Measurements from ENCODE around the gene FBXO10. TPM values are rescaled to one million over a fixed set of nuclear protein-coding genes. Genes with fewer than 3 reads are reported as not detected.

Gene FBXO10
- polyA plus RNA-seq, 1 donor from 2014 or later: 15.1 TPM

DNA sequence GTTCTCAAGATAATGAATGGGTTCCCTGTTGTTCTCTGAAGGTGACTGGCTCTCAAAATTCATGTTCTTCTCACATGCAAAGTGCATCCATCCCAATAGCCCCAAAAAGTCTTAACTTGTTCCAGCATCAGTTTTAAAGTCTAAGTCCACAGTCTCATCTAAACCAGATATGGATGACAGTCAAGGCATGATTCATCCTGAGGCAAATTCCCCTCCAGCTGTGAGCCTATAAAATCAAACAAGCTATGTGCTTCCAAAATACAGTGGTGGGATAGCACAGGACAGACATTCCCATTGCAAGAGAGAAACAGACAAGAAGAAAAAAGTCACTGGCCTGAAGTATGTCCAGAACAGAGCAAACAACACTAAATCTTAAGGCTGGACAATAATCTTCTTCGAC, 25.4 kb downstream of the FBXO10 start:
- H3K4me1 Mint-ChIP-seq: peaks cover 24 to 37% (median 25%) of the 10 kb centered on the region in 3 donors
- no peak overlapping the region for H3K4me3 Mint-ChIP-seq
- H3K27ac Mint-ChIP-seq: no peak overlapping the region
- no peaks in the 10 kb centered on the region for H3K9me3 Mint-ChIP-seq
- H3K27me3 Mint-ChIP-seq: no peaks in the 10 kb centered on the region
- H3K36me3 Mint-ChIP-seq: peaks cover 14% of the 10 kb centered on the region

DNA sequence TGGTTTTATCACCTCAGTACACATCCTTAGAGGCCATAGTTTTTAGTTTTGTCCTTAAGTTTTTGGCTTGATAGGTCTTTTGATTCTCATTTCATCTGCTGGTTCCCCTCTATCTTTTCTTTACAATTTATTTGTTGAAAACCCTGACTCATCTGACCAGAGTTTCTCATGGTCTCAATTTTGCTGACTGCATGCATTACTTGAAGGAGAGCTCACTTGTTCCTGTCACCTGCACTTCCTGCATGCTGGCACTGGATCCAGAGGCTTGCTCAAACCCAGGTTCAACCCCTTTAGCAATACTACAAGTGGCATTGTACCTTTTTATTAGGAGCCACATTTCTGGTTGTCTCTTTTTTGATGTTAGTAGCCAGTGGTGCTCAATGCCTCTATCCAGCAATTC, 26.7 kb downstream of the FBXO10 start:
- Mint-ChIP-seq H3K9me3 (no peaks in the 10 kb centered on the region), H3K27ac (no peak overlapping the region), H3K4me1 (peaks cover 22 to 37% (median 25%) of the 10 kb centered on the region in 3 donors), H3K27me3 (no peaks in the 10 kb centered on the region), H3K4me3 (no peak overlapping the region), H3K36me3 (peaks cover 13% of the 10 kb centered on the region)

GRCh38 chr9:37547328-37547878, 28.8 kb downstream of the FBXO10 start:
- H3K27ac Mint-ChIP-seq: peak overlapping the region in 1 of 3 donors; percentile 92
- peaks cover 15 to 35% (median 27%) of the 10 kb centered on the region in 3 donors for H3K4me1 Mint-ChIP-seq
- H3K27me3 Mint-ChIP-seq: no peaks in the 10 kb centered on the region
- H3K36me3 Mint-ChIP-seq: peaks cover 6% of the 10 kb centered on the region
- H3K9me3 Mint-ChIP-seq: no peaks in the 10 kb centered on the region
- H3K4me3 Mint-ChIP-seq: peak overlapping the region in 1 of 4 donors; percentile 68

- H3K4me1 Mint-ChIP-seq: peaks cover 11 to 24% (median 16%) of the 10 kb centered on the region in 3 donors
- peaks cover 9% of the 10 kb centered on the region for H3K36me3 Mint-ChIP-seq
- H3K27me3 Mint-ChIP-seq: no peaks in the 10 kb centered on the region
- H3K4me3 Mint-ChIP-seq: no peak overlapping the region
- H3K27ac Mint-ChIP-seq: no peak overlapping the region
- H3K9me3 Mint-ChIP-seq: no peaks in the 10 kb centered on the region
These were observed 32.7 kb downstream of the FBXO10 start for GRCh38 chr9:37543468-37543867.

DNA sequence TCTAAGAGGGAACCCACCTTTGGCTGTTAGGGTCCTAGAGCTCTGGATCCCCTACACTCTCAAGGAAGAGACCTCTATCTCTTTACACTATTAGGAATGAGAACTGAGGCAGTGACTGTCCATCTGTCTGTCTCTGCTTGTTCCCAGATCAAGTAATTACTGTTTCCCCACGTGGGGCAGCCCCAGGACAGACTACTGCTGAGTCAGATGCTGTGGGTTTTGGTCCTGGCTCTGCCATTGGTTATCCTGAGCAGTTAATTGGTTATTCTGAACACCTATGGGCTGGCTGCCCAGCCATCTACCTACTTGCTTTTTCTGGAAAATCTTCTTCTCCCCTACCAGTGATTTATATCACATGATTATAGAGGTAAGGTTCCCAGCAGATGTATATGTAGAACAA, 33.3 kb downstream of the FBXO10 start:
- no peaks in the 10 kb centered on the region for H3K9me3 Mint-ChIP-seq
- H3K4me1 Mint-ChIP-seq: peaks cover 11 to 22% (median 14%) of the 10 kb centered on the region in 3 donors
- H3K4me3 Mint-ChIP-seq: no peak overlapping the region
- peaks cover 9% of the 10 kb centered on the region for H3K36me3 Mint-ChIP-seq
- peak overlapping the region in 1 of 3 donors; percentile 64 for H3K27ac Mint-ChIP-seq
- H3K27me3 Mint-ChIP-seq: no peaks in the 10 kb centered on the region

DNA sequence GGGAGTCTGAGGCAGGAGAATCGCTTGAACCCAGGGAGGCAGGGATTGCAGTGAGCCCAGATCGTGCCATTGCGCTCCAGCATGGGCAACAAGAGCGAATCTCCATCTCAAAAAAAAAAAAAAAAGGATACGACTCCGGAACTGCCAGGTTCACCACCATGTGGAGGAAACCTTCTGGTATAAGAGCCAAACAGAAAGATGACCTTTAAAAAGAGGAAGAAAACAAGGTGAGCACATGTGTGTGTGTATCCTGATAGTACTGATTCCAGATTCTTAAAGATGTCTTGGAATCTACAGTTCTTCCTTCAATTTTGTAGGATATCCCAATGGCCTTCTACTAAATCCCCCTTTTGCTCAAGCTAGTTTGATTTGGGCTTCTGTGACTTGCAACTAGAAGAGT, 33.7 kb downstream of the FBXO10 start:
- Mint-ChIP-seq H3K27me3 (no peaks in the 10 kb centered on the region), H3K36me3 (peaks cover 6% of the 10 kb centered on the region), H3K27ac (peak overlapping the region in 1 of 3 donors; percentile 64), H3K4me1 (peaks cover 10 to 18% (median 11%) of the 10 kb centered on the region in 3 donors), H3K9me3 (no peaks in the 10 kb centered on the region), H3K4me3 (no peak overlapping the region)

DNA sequence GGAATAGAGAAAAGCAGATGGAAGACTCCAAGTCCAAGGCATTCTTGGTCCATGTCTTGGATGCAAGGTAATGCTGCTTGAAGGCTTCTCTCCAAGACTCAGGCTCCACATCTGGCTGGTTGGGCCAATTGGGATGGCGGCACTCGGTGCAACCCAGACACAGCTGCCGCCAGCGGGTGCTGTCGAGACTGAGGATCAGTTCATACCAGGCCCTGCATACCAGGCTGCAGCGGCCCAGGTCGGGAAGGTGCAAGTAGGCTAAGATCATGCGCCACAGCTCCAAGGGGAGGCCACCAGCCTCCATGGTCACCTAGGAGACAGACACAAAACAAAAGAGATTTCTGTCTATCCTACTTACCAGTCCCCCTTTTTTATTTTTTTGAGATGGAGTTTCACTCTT, 34.7 kb downstream of the FBXO10 start:
- no peaks in the 10 kb centered on the region for H3K9me3 Mint-ChIP-seq
- no peaks in the 10 kb centered on the region for H3K27me3 Mint-ChIP-seq
- H3K27ac Mint-ChIP-seq: peak overlapping the region in 1 of 3 donors; percentile 39
- H3K4me1 Mint-ChIP-seq: peaks cover 8 to 11% (median 10%) of the 10 kb centered on the region in 3 donors
- H3K4me3 Mint-ChIP-seq: no peak overlapping the region
- H3K36me3 Mint-ChIP-seq: peaks cover 5% of the 10 kb centered on the region

DNA sequence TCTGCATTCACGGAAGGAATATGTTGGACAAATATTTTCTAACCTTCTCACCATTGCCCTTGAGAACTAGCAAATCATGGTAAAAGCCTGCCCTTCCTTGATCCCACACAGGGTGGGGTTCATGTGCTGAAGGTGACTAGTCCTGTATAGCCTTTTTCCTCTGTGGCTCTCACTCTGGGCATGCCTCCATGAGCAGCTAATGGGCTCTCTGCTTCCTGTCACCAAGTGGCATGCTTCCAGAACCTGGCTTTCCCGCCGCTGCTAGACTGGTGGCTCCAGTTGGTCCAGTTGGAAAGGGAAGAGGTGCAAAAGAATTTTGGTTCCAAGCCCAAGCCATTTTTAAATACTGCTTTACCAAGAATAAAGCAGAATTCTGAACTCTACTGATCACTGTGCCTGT, 35.5 kb downstream of the FBXO10 start:
- H3K27ac Mint-ChIP-seq: peak overlapping the region in 1 of 3 donors; percentile 39
- no peak overlapping the region for H3K4me3 Mint-ChIP-seq
- peaks cover 7% of the 10 kb centered on the region for H3K36me3 Mint-ChIP-seq
- no peaks in the 10 kb centered on the region for H3K9me3 Mint-ChIP-seq
- no peaks in the 10 kb centered on the region for H3K27me3 Mint-ChIP-seq
- H3K4me1 Mint-ChIP-seq: peaks cover 8 to 11% (median 9%) of the 10 kb centered on the region in 3 donors

GRCh38 chr9:37539634-37540033, 36.5 kb downstream of the FBXO10 start:
- Mint-ChIP-seq H3K9me3 (no peaks in the 10 kb centered on the region), H3K4me3 (no peak overlapping the region), H3K27ac (peak overlapping the region in 2 of 3 donors; percentile 34 to 75), H3K4me1 (peaks cover 8 to 11% (median 9%) of the 10 kb centered on the region in 3 donors), H3K27me3 (no peaks in the 10 kb centered on the region), H3K36me3 (peaks cover 7% of the 10 kb centered on the region)

GRCh38 chr9:37538099-37538498, 38.1 kb downstream of the FBXO10 start:
- Mint-ChIP-seq H3K36me3 (peaks cover 7% of the 10 kb centered on the region), H3K4me3 (no peak overlapping the region), H3K27me3 (no peaks in the 10 kb centered on the region), H3K27ac (peak overlapping the region in 1 of 3 donors; percentile 23), H3K4me1 (peaks cover 7 to 11% (median 9%) of the 10 kb centered on the region in 3 donors), H3K9me3 (no peaks in the 10 kb centered on the region)

DNA sequence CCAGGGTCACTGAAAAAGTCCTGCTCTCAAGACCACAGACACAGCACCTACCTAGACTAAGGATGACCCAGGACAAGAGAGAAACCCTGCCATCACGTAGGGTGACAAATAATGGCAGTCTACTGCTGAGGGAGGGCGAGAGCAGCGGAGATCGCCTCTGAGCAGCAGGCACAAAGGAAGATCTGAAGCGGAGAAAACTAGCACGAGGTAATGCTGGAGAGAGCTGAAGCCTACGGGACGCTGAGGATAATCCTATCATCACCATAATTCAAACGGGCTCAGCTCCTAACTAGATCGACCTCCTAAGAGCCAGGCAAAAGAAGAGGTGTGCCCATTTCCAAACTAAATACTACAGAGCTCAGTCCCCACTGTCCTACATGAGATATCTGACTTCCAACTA, 41.3 kb downstream of the FBXO10 start:
- Mint-ChIP-seq H3K4me1 (peaks cover 16 to 21% (median 18%) of the 10 kb centered on the region in 3 donors), H3K9me3 (no peaks in the 10 kb centered on the region), H3K4me3 (no peak overlapping the region), H3K27ac (peak overlapping the region in 1 of 3 donors; percentile 2), H3K36me3 (peaks cover 8% of the 10 kb centered on the region), H3K27me3 (no peaks in the 10 kb centered on the region)

- Mint-ChIP-seq H3K9me3 (no peaks in the 10 kb centered on the region), H3K4me1 (peaks cover 15 to 19% (median 18%) of the 10 kb centered on the region in 3 donors), H3K27ac (peak overlapping the region in 1 of 3 donors; percentile 2)
These were observed 41.8 kb downstream of the FBXO10 start for GRCh38 chr9:37534412-37534811.

GRCh38 chr9:37531699-37532098, 44.5 kb downstream of the FBXO10 start:
- H3K4me3 Mint-ChIP-seq: peak overlapping the region; percentile 84 to 98 (median 90)
- no peaks in the 10 kb centered on the region for H3K9me3 Mint-ChIP-seq
- peak overlapping the region; percentile 92 to 99 (median 96) for H3K27ac Mint-ChIP-seq
- H3K27me3 Mint-ChIP-seq: no peaks in the 10 kb centered on the region
- H3K4me1 Mint-ChIP-seq: peaks cover 27 to 30% (median 28%) of the 10 kb centered on the region in 3 donors
- H3K36me3 Mint-ChIP-seq: peaks cover 19% of the 10 kb centered on the region

More at GRCh38 chr9:37534412-37534811, 41.8 kb downstream of the FBXO10 start:
- Mint-ChIP-seq H3K27me3 (no peaks in the 10 kb centered on the region), H3K36me3 (peaks cover 8% of the 10 kb centered on the region), H3K4me3 (no peak overlapping the region)

DNA sequence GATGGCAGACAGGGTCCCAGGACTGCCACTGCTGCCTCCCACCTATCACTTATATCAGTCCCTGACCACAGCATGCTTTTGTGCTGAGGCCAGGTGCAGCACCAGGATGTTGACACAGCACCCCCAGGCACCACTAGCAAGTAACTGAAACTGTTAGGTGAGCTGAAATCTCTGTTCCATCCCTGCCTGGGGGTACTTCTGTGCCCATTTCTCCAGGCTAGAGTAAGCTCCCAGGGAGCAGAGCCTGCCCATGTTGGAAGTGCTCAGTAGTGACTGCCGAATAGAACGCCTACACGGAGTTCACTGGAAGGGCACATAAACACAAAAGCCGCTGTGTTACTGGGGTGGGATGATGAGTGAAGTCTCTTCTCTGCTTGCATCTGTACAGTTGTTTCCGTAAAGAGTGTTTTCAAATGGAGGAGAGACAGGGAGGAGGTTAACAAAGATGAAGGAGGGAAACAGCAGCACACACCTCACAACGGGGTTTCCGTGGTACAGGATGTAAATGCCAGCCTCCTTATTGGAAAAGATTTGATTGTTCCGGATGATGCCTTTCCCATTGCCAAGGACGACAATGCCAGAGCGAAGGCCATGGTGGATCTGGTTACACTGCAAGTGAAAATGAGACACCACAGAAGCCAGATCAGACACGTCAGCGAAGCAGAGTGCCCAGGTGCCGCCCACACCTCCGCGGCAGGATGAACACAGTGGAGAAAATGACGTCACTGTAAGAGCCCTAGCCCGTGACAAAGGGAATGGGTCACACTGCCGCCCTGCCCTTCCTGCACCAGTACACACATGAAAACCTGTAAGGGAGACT, 47.3 kb downstream of the FBXO10 start:
- Mint-ChIP-seq H3K27me3 (no peaks in the 10 kb centered on the region), H3K36me3 (peaks cover 17% of the 10 kb centered on the region), H3K27ac (peak overlapping the region; percentile 81 to 99 (median 89)), H3K4me3 (peak overlapping the region; percentile 55 to 86 (median 63)), H3K9me3 (no peaks in the 10 kb centered on the region), H3K4me1 (peaks cover 26 to 28% (median 27%) of the 10 kb centered on the region in 3 donors)

DNA sequence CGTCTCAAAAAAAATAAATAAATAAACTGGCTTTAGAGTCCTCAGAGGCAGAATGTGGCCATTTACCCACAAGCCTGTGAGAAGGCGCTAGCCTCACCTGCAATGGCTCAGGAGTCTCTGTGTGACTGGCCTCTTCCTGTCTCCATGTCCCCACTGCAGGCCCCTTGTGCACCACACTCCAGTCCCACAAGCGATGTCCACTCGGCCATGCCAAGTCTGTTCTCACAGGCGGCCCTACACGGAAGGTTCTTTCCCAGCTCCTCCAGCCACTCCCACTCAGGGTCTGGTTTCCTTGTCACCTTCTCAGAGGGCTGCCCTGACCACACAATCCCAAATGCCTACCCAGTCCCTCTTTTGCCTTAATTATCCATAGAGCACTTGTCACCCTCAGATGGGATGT, 52.3 kb downstream of the FBXO10 start:
- H3K9me3 Mint-ChIP-seq: no peaks in the 10 kb centered on the region
- no peaks in the 10 kb centered on the region for H3K27me3 Mint-ChIP-seq
- no peak overlapping the region for H3K4me3 Mint-ChIP-seq
- peaks cover 26% of the 10 kb centered on the region for H3K36me3 Mint-ChIP-seq
- no peak overlapping the region for H3K27ac Mint-ChIP-seq
- H3K4me1 Mint-ChIP-seq: peaks cover 8 to 10% (median 9%) of the 10 kb centered on the region in 3 donors

Data from IgD-negative memory B cell (primary cell).